ENCODE results near the gene BTBD9. TPM values are rescaled to one million over a fixed set of nuclear protein-coding genes. Genes with fewer than 3 reads are reported as not detected.

BTBD9 gene
- total and polyA plus RNA-seq, 4 experiments from 2014 or later, result 5.2 to 40.4 (median 32.3) TPM

DNA sequence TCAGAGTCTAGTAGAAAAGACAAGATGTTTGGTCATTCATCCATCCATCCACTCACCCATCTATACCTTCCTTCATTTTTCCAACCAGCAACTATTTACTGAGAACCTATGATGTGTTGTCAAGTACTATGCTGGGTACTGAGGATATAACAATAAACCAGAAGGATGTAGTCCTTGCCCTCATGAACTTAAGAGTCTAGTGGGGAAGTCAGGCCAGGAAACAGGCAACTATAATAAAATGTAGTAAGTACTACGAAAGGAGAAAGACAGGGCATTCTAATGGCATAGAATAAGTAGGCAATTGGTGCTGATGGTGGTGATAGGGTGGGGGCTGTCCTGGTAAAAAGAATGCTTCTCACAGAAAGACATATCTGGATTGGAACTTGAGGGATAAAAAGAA is 245.7 kb downstream of the BTBD9 start:
- peaks cover 4 to 16% of the 10 kb centered on the region in 2 donors for H3K36me3 Mint-ChIP-seq
- no peak for DNase-seq
- CTCF ChIA-PET (ENCODE audit: partially characterized antibody), result no interaction called here
- no peaks in the 10 kb centered on the region for H3K36me3 ChIP-seq (ENCODE audit: insufficient read depth, low read length)
- H3K9me3 Mint-ChIP-seq, result no peaks in the 10 kb centered on the region
- no peak overlapping the region for H3K4me3 Mint-ChIP-seq
- H3K4me1 Mint-ChIP-seq, result peaks cover 0 to 10% (median 3%) of the 10 kb centered on the region in 4 donors
- POLR2A ChIA-PET (ENCODE audit: partially characterized antibody), result no interaction called here
- H3K27ac Mint-ChIP-seq, result no peak overlapping the region
- intact Hi-C loops (cut with micrococcal nuclease), result no loop called here
- H3K4me1 ChIP-seq (ENCODE audit: insufficient read depth, low read length), result no peaks in the 10 kb centered on the region
- no peaks in the 10 kb centered on the region for H3K27me3 Mint-ChIP-seq
- no peaks in the 10 kb centered on the region for H3K9me3 ChIP-seq (ENCODE audit: control insufficient read depth in 1 of 2, low read length in 2 of 2)
- H3K27ac ChIP-seq (ENCODE audit: low read depth, low read length), result no peak overlapping the region
- no peaks in the 10 kb centered on the region for H3K27me3 ChIP-seq (ENCODE audit: insufficient read depth, low read length)
- H3K4me3 ChIP-seq (ENCODE audit: low read length in 2 of 2), result no peak overlapping the region

DNA sequence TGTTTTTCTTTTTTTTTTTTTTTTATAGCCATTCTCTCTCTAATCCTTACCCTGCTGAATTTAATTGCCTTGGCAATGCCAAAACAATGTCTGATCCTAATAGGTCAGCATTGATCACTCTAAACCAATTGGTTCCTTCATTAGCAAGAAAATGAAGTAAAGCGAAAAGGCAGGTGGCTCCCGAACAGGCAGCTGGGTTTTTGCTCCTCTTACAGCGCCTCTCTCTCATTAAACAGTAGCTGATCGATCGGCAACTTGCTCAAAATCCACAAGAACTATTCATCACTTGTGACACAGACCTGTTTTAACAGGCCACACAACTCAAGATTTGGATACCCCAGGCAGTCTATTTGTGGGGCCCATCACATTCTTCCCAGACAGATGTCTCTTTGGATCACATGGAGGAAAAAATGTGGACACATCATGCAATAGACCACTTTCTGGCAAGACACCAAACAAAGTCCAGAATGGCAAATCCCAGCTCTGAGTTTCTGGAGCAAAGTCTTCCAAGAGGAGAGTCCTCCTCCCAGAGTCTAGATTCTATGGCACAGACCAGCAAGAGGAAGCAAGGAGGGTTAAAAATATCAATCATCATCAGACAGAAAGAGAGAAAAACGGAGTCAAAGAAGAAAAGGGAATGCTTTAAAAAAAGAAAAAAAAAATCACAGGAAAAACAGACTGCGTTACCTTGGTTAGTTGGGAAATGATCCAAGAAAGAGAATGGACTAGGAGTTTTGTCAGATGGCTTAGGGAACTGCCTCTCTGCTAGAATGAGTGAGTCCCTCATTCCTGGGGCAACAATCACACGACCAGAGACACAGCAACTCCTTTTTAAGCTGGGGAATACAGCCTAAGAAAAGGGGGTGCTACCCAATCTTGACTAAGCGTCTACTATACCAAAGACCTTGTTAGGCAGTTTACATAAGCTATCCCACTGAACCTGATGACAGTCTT is 247.8 kb downstream of the BTBD9 start:
- H3K9me3 Mint-ChIP-seq, result no peaks in the 10 kb centered on the region
- H3K4me1 Mint-ChIP-seq, result peaks cover 0 to 7% (median 3%) of the 10 kb centered on the region in 4 donors
- ChIA-PET POLR2A (ENCODE audit: partially characterized antibody) (no interaction called here), CTCF (ENCODE audit: partially characterized antibody) (interaction anchor here (0.6 to 0.7 kb wide), 2 partner anchors 164 to 294 kb away, joined by 3 read pairs; no protein-coding TSS in a partner anchor)
- H3K4me3 Mint-ChIP-seq, result no peak overlapping the region
- Histone ChIP-seq H3K4me1 (ENCODE audit: insufficient read depth, low read length) (no peaks in the 10 kb centered on the region), H3K27ac (ENCODE audit: low read depth, low read length) (no peak overlapping the region), H3K9me3 (ENCODE audit: control insufficient read depth in 1 of 2, low read length in 2 of 2) (no peaks in the 10 kb centered on the region), H3K4me3 (ENCODE audit: low read length in 2 of 2) (no peak overlapping the region), H3K27me3 (ENCODE audit: insufficient read depth, low read length) (no peaks in the 10 kb centered on the region), H3K36me3 (ENCODE audit: insufficient read depth, low read length) (no peaks in the 10 kb centered on the region)
- no peak overlapping the region for H3K27ac Mint-ChIP-seq
- peaks cover 0 to 7% of the 10 kb centered on the region in 2 donors for H3K36me3 Mint-ChIP-seq
- intact Hi-C loops (cut with micrococcal nuclease), result no loop called here
- DNase-seq, result no peak
- no peaks in the 10 kb centered on the region for H3K27me3 Mint-ChIP-seq

DNA sequence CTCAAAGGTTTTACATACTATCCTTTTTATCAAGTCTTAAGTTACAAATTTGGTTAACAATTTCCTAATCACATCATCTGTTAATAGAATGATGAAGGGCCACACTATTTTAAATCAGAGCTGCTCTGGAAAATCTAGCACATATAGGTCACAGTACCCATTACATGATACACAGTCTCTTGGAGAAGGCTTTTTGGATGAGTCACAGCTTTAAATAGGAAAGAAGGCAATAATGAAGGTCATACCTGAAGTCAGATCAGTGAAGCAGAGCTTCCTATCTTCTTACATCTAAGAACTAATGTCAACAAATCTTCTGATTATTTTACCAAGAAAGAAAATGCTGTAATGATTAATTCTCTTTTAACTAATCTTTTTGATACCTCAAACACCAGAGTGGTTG is 248.5 kb downstream of the BTBD9 start:
- Histone ChIP-seq H3K9me3 (ENCODE audit: control insufficient read depth in 1 of 2, low read length in 2 of 2) (no peaks in the 10 kb centered on the region), H3K4me1 (ENCODE audit: insufficient read depth, low read length) (no peaks in the 10 kb centered on the region), H3K36me3 (ENCODE audit: insufficient read depth, low read length) (no peaks in the 10 kb centered on the region), H3K4me3 (ENCODE audit: low read length in 2 of 2) (no peak overlapping the region), H3K27ac (ENCODE audit: low read depth, low read length) (no peak overlapping the region), H3K27me3 (ENCODE audit: insufficient read depth, low read length) (no peaks in the 10 kb centered on the region)
- no peak for DNase-seq
- Mint-ChIP-seq H3K9me3 (no peaks in the 10 kb centered on the region), H3K4me3 (no peak overlapping the region), H3K27ac (no peak overlapping the region), H3K36me3 (peaks cover 0 to 7% of the 10 kb centered on the region in 2 donors), H3K4me1 (peaks cover 0 to 7% (median 3%) of the 10 kb centered on the region in 4 donors), H3K27me3 (no peaks in the 10 kb centered on the region)
- intact Hi-C loops (cut with micrococcal nuclease), result no loop called here
- POLR2A ChIA-PET (ENCODE audit: partially characterized antibody), result no interaction called here
- CTCF ChIA-PET (ENCODE audit: partially characterized antibody), result interaction anchor here (0.7 kb wide), 1 partner anchor 293 kb away, joined by 3 read pairs; no protein-coding TSS in a partner anchor

DNA sequence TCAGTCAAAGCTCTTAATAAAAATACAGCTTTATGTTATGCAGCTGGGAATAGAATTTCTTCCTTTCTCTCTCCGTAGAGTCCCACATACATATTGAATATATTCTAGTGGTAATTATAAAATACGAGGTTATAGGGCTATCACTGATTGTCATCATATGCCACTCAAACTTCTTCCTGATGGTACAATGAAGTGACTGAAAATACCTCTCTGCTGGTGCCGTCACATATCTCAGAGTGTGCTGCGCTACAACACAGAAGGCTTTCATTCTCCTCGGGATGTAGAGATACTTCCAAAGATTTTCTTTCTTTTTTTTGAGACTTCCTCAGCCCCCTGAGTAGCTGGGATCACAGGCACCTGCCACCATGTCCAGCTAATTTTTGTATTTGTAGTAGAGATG is 249.9 kb downstream of the BTBD9 start:
- Histone ChIP-seq H3K27me3 (ENCODE audit: insufficient read depth, low read length) (no peaks in the 10 kb centered on the region), H3K9me3 (ENCODE audit: control insufficient read depth in 1 of 2, low read length in 2 of 2) (no peaks in the 10 kb centered on the region), H3K36me3 (ENCODE audit: insufficient read depth, low read length) (no peaks in the 10 kb centered on the region), H3K4me1 (ENCODE audit: insufficient read depth, low read length) (no peaks in the 10 kb centered on the region), H3K4me3 (ENCODE audit: low read length in 2 of 2) (no peak overlapping the region), H3K27ac (ENCODE audit: low read depth, low read length) (no peak overlapping the region)
- Mint-ChIP-seq H3K4me1 (peaks cover 0 to 7% (median 3%) of the 10 kb centered on the region in 4 donors), H3K4me3 (no peak overlapping the region), H3K27me3 (no peaks in the 10 kb centered on the region), H3K9me3 (no peaks in the 10 kb centered on the region), H3K27ac (no peak overlapping the region), H3K36me3 (peaks cover 0 to 7% of the 10 kb centered on the region in 2 donors)
- CTCF ChIA-PET (ENCODE audit: partially characterized antibody), result no interaction called here
- intact Hi-C loops (cut with micrococcal nuclease), result no loop called here
- no peak for DNase-seq
- POLR2A ChIA-PET (ENCODE audit: partially characterized antibody), result no interaction called here

DNA sequence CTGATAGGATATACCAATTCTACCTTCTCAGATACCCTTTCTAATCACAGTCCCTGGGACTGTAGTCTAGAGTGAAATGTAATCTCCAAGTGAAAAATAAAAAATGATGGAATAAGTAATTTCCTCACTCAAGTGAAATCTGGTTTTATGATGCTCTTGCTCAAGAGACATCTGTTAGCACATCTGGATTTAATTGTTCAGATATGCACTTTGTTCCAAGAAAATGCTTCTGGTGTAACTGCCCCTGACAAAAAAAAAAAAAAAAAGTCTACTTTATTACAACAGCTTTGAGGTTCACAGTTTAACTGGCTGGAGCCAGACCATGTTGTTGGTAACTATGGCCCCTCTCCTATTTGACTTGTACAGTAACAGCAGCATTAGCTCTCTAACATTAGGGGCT is 251.8 kb downstream of the BTBD9 start:
- no peaks in the 10 kb centered on the region for H3K36me3 Mint-ChIP-seq
- Histone ChIP-seq H3K4me3 (ENCODE audit: low read length in 2 of 2) (no peak overlapping the region), H3K9me3 (ENCODE audit: control insufficient read depth in 1 of 2, low read length in 2 of 2) (no peaks in the 10 kb centered on the region), H3K27me3 (ENCODE audit: insufficient read depth, low read length) (no peaks in the 10 kb centered on the region), H3K36me3 (ENCODE audit: insufficient read depth, low read length) (no peaks in the 10 kb centered on the region), H3K4me1 (ENCODE audit: insufficient read depth, low read length) (no peaks in the 10 kb centered on the region), H3K27ac (ENCODE audit: low read depth, low read length) (no peak overlapping the region)
- intact Hi-C loops (cut with micrococcal nuclease), result no loop called here
- no peak for DNase-seq
- ChIA-PET POLR2A (ENCODE audit: partially characterized antibody) (interaction anchor here (0.5 to 0.6 kb wide), 2 partner anchors 192 to 683 kb away, joined by 3 read pairs; no protein-coding TSS in a partner anchor), CTCF (ENCODE audit: partially characterized antibody) (no interaction called here)
- H3K27me3 Mint-ChIP-seq, result no peaks in the 10 kb centered on the region
- no peak overlapping the region for H3K27ac Mint-ChIP-seq
- no peak overlapping the region for H3K4me3 Mint-ChIP-seq
- peaks cover 0 to 5% (median under 1%) of the 10 kb centered on the region in 4 donors for H3K4me1 Mint-ChIP-seq
- H3K9me3 Mint-ChIP-seq, result no peaks in the 10 kb centered on the region

DNA sequence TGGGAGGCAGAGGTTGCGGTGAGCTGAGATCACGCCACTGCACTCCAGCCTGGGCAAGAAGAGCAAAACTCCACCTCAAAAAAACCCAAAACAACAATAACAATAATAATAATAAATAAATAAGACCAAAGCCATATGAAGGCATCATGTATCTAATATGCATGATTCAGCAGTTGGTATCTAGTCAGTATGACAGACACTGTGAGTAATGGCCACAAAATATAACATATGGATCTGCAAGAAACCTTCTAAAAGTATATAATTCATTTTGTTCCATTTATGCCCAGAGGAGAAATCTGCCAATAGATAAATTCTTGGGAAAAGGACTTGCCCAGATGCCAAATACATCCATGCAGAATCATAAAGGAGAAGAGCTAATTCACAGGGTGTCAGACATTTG is 252.3 kb downstream of the BTBD9 start:
- no peak overlapping the region for H3K4me3 ChIP-seq (ENCODE audit: low read length in 2 of 2)
- H3K4me1 ChIP-seq (ENCODE audit: insufficient read depth, low read length), result no peaks in the 10 kb centered on the region
- Mint-ChIP-seq H3K27ac (no peak overlapping the region), H3K9me3 (no peaks in the 10 kb centered on the region), H3K4me3 (no peak overlapping the region), H3K27me3 (no peaks in the 10 kb centered on the region), H3K36me3 (no peaks in the 10 kb centered on the region), H3K4me1 (peaks cover 0 to 6% (median under 1%) of the 10 kb centered on the region in 4 donors)
- ChIA-PET CTCF (ENCODE audit: partially characterized antibody) (no interaction called here), POLR2A (ENCODE audit: partially characterized antibody) (no interaction called here)
- no peak for DNase-seq
- H3K36me3 ChIP-seq (ENCODE audit: insufficient read depth, low read length), result no peaks in the 10 kb centered on the region
- intact Hi-C loops (cut with micrococcal nuclease), result no loop called here
- no peaks in the 10 kb centered on the region for H3K27me3 ChIP-seq (ENCODE audit: insufficient read depth, low read length)
- H3K27ac ChIP-seq (ENCODE audit: low read depth, low read length), result no peak overlapping the region
- H3K9me3 ChIP-seq (ENCODE audit: control insufficient read depth in 1 of 2, low read length in 2 of 2), result no peaks in the 10 kb centered on the region

DNA sequence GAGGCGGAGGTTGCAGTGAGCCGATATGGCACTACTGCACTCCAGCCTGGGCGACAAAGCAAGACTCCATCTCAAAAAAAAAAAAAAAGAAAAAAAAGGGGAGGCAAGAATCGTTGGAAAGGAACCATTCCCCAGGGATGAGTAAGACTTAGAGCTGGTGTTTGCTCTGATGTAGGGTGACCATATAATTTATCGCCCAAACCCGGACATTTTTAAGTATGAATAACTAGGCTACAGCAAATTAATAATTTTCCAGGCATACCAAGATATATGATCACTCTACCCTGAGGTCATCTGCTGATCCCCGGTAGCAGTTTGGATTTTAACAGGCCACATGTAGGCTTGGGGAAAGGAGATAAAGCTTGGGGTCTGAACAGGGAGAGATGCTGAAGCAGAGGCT is 260.9 kb downstream of the BTBD9 start:
- Mint-ChIP-seq H3K4me3 (no peak overlapping the region), H3K27me3 (no peaks in the 10 kb centered on the region), H3K27ac (no peak overlapping the region), H3K4me1 (peaks cover 0 to 3% (median 1%) of the 10 kb centered on the region in 4 donors), H3K36me3 (no peaks in the 10 kb centered on the region), H3K9me3 (no peaks in the 10 kb centered on the region)
- no peak for DNase-seq
- CTCF ChIA-PET (ENCODE audit: partially characterized antibody), result no interaction called here
- H3K4me1 ChIP-seq (ENCODE audit: insufficient read depth, low read length), result no peaks in the 10 kb centered on the region
- no peak overlapping the region for H3K4me3 ChIP-seq (ENCODE audit: low read length in 2 of 2)
- intact Hi-C loops (cut with micrococcal nuclease), result no loop called here
- no peaks in the 10 kb centered on the region for H3K36me3 ChIP-seq (ENCODE audit: insufficient read depth, low read length)
- H3K27me3 ChIP-seq (ENCODE audit: insufficient read depth, low read length), result no peaks in the 10 kb centered on the region
- no peak overlapping the region for H3K27ac ChIP-seq (ENCODE audit: low read depth, low read length)
- no peaks in the 10 kb centered on the region for H3K9me3 ChIP-seq (ENCODE audit: control insufficient read depth in 1 of 2, low read length in 2 of 2)
- POLR2A ChIA-PET (ENCODE audit: partially characterized antibody), result no interaction called here

Data from CD4-positive, alpha-beta memory T cell (primary cell).